AG09319 (cell line): ENCODE results near the gene TPI1.

Experiments used
- DNase-seq: peaks from one replicate; pipeline ENCODE4 v3.0.0-alpha.2; 2010; ENCODE audit warnings: low read depth; ENCODE audit errors: extremely low read depth
- TF ChIP-seq, protein P1 (sequence below): IDR thresholded peaks from 2 replicates; pipeline ENCODE4 v1.5.1; 2011; ENCODE audit warnings: low read depth, mild to moderate bottlenecking, inconsistent platforms, low read length, moderate library complexity

TPI1 gene

DNA sequence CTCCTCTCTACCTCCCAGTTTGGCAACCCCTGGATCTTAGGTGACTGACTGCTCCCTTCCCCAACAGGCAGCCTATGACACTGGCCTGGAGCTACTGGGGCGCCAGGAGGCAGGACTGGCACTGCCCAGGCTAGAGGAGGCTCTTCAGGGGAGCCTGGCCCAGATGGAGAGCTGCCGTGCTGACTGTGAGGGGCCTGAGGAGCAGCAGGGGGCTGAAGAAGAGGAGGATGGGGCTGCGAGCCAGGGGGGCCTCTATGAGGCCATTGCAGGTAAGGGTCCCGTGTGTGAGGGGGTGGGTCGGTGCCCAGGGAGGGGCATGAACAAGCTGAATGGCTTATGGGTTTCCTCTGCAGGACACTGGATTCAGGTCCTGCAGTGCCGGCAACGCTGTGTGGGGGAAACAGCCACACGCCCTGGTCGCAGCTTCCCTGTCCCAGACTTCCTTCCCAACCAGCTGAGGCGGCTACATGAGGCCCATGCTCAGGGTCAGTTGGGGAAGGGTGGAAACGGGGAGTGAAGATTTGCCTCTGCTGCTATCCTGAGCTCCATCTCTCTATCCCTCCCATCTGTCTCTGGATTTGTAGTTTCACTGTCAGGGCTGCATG is 36.9 kb upstream of the TPI1 start:
- TF ChIP-seq, protein P1, sequence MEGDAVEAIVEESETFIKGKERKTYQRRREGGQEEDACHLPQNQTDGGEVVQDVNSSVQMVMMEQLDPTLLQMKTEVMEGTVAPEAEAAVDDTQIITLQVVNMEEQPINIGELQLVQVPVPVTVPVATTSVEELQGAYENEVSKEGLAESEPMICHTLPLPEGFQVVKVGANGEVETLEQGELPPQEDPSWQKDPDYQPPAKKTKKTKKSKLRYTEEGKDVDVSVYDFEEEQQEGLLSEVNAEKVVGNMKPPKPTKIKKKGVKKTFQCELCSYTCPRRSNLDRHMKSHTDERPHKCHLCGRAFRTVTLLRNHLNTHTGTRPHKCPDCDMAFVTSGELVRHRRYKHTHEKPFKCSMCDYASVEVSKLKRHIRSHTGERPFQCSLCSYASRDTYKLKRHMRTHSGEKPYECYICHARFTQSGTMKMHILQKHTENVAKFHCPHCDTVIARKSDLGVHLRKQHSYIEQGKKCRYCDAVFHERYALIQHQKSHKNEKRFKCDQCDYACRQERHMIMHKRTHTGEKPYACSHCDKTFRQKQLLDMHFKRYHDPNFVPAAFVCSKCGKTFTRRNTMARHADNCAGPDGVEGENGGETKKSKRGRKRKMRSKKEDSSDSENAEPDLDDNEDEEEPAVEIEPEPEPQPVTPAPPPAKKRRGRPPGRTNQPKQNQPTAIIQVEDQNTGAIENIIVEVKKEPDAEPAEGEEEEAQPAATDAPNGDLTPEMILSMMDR: no peak

DNA sequence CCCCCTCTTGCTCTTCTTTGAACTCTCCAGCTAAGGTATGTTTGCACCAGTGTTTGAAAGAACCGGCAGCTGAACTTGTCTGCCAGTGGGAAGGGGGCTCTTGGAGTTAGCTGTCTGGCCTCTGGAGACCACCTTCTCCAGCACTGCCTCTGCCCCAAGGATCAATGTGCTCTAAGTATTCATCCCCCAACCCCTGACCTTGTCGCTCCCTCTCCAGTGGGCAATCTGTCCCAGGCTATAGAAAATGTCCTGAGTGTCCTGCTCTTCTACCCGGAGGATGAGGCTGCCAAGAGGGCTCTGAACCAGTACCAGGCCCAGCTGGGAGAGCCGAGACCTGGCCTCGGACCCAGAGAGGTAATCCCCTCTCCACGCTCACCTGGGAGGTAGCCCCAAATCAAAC is 36.3 kb upstream of the TPI1 start:
- DNase-seq: no peak
- TF ChIP-seq, protein P1: no peak

More for the DNA sequence above, 36.9 kb upstream of the TPI1 start:
- DNase-seq: no peak

DNA sequence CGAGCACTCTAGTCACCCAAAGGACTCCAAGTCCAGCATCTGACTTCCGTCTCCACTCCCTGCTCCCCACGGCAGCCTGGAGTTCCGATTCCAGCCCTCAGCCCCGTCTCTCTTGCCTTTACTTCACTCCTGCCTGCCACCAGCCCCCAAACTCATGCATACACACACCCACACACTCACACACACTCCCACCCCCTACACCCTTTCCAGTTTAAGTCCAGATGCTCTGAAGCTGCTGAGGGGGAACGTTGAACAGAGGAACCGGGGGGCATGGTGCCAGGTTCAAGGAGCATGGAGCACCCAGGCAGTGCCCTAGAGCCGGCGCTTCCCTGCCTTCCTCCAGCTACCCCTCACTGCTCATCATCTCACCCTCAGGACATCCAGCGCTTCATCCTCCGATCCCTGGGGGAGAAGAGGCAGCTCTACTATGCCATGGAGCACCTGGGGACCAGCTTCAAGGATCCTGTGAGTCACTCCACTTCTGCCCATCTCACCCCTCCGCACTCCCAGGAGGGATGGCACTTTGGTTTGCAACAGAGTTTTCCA is 35.8 kb upstream of the TPI1 start:
- DNase-seq: no peak
- TF ChIP-seq, protein P1: no peak

DNA sequence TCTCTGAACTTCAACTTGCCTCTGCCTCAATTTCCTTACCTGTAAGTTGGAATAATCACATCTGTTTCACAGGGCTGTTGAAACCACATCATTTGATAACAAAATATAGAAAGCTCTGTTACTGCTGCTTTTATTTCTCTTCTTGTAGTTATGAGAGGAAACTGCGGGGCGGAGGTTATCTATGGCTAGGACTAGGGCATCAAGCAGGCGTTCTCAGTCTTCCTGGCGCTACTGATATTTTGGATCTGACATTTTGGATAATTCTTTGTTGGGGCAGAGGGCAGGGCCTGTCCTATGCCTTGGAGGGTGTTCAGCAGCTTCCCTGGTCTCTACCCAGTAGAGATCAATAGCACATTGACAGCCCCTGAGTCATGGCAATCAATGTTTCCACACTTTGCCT is 35.2 kb upstream of the TPI1 start:
- TF ChIP-seq, protein P1: no peak
- no peak for DNase-seq

DNA sequence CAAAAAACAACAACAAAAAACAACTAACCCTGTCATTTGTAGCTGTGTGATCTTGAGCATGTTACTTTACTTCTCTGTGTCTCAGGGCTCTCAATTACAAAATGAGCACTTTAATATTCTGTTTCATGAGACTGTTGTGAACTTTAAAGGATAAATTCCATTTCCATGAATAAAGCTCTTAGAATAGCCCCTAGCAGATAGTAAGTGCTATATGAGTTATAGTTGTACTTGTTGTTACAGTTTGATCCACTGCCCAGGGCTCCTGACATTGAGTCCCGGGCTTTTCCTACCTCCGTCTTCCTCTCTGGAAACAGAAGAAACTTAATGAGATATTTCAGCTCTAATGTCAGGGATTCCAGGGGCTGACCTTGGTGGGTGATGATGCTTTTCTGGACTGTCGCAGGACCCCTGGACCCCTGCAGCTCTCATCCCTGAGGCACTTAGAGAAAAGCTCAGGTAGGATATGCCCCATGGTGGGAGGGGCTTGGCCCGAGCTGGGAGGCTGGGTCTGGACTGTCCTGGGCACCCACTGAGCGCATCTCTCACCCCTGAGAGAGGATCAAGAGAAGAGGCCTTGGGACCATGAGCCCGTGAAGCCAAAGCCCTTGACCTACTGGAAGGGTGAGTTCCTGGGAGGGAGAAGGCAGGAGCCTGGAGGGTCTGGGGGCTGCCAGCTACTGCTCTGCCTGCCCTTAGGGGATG is 34.0 kb upstream of the TPI1 start:
- TF ChIP-seq, protein P1: no peak
- no peak for DNase-seq

DNA sequence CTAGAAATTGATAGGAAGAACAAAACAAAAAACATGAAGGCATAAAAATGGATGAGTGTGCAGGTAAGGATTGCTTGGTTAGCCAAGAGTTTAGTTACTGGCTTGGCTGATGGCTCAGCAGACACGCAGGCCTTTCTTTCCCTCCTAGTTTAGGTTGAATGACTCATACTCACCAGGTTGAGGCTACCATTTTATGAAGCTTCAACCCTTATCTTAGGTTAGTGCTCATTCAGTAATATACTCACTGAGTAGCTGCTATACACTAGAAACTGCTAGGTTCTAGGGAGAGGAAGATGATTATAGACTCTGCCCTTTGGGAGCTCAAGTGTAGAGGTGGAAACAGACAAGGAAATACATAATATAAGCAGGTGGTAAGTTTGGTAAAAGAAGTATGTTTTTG is 33.1 kb upstream of the TPI1 start:
- no peak for DNase-seq
- TF ChIP-seq, protein P1: no peak

DNA sequence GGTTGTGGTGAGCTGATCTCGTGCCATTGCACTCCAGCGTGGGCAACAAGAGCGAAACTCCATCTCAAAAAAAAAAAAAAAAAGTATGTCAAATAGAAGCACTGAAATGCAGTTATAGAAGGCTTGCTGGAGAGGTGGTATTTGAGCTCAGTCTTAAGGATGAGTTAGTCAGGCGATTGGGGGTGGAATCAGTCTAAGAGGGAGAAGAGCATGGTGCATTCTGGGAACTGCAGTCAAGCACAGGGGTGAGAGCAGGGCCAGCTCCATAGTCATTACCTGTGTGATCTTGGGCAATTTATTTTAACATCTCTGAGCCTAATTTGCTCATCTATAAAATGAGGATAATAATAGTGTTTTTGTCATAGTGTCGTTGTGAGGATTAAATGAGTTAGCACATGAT is 32.5 kb upstream of the TPI1 start:
- TF ChIP-seq, protein P1: no peak
- DNase-seq: no peak
